Fibroblast of skin of abdomen (primary cell): ENCODE data around the gene MFSD11.
"Not testable (repeated sequence)": the region's sequence is repeated elsewhere in the genome, so short reads cannot be mapped to it uniquely, and the experiment has no call there.

Experiments used
- DNase-seq: peaks from one replicate; pipeline ENCODE4 v3.0.0-alpha.2; 2013

The MFSD11 gene

GRCh38 chr17:76726776-76727718 is 10.9 kb upstream of the MFSD11 start, which contains the start of gene METTL23:
Gene METTL23 (plus strand): TSS chr17:76726839. CDS start chr17:76729711, 2,872 bp downstream.
- DNase-seq: peak; percentile 75

- DNase-seq: no peak
These were observed 10.0 kb upstream of the MFSD11 start for GRCh38 chr17:76727745-76728456.

- DNase-seq: not testable (repeated sequence)
These were observed 5.9 kb upstream of the MFSD11 start for GRCh38 chr17:76731800-76732733.

- DNase-seq: no peak
These were observed 4.9 kb upstream of the MFSD11 start for GRCh38 chr17:76732734-76733617.

GRCh38 chr17:76733618-76733957 is 4.3 kb upstream of the MFSD11 start:
- DNase-seq: no peak

GRCh38 chr17:76734080-76734840 is 3.7 kb upstream of the MFSD11 start:
- DNase-seq: no peak

GRCh38 chr17:76735006-76735405 is 2.9 kb upstream of the MFSD11 start:
- DNase-seq: no peak

- no peak for DNase-seq
These were observed 2.2 kb upstream of the MFSD11 start for GRCh38 chr17:76735586-76736348.

- peak; percentile 61 for DNase-seq
These were observed 1.4 kb upstream of the MFSD11 start for GRCh38 chr17:76736349-76737081.

- peak; percentile 99 for DNase-seq
These were observed 740 bp upstream of the MFSD11 start, which contains the start of gene SRSF2 for GRCh38 chr17:76737082-76737675. Gene SRSF2 (minus strand): TSS chr17:76737331. CDS start chr17:76737160, 171 bp downstream.

- DNase-seq: no peak
These were observed 540 bp downstream of the MFSD11 start for GRCh38 chr17:76738468-76738850.

- DNase-seq: not testable (repeated sequence)
These were observed 1.7 kb downstream of the MFSD11 start for GRCh38 chr17:76739568-76740115.

GRCh38 chr17:76740329-76741118 is 2.6 kb downstream of the MFSD11 start:
- peak; percentile 36 for DNase-seq

GRCh38 chr17:76742958-76743357 is 5.0 kb downstream of the MFSD11 start:
- peak; percentile 45 for DNase-seq

GRCh38 chr17:76744747-76745146 is 6.8 kb downstream of the MFSD11 start:
- DNase-seq: no peak

- DNase-seq: not testable (repeated sequence)
These were observed 7.9 kb downstream of the MFSD11 start for GRCh38 chr17:76745785-76746184.

GRCh38 chr17:76747716-76748363 is 9.9 kb downstream of the MFSD11 start:
- no peak for DNase-seq
